Measurements from ENCODE around the gene MSANTD1.

Gene MSANTD1

DNA sequence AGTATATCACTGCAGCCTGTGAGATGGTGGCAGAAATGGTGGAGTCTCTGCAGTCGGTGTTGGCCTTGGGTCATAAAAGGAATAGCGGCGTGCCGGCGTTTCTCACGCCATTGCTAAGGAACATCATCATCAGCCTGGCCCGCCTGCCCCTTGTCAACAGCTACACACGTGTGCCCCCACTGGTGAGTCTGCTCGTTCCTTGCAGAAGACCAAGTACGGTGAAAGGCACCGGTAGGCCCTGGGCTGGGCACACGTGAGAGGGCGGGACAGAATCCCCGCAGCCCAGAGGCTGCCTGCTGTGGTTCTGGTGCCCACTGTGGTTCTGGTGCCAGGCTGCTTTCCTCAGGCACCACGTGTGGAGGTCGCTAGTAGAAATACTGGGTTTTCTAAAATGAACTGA lies 31.2 kb upstream of the MSANTD1 start:
- DNase-seq = no peak

DNA sequence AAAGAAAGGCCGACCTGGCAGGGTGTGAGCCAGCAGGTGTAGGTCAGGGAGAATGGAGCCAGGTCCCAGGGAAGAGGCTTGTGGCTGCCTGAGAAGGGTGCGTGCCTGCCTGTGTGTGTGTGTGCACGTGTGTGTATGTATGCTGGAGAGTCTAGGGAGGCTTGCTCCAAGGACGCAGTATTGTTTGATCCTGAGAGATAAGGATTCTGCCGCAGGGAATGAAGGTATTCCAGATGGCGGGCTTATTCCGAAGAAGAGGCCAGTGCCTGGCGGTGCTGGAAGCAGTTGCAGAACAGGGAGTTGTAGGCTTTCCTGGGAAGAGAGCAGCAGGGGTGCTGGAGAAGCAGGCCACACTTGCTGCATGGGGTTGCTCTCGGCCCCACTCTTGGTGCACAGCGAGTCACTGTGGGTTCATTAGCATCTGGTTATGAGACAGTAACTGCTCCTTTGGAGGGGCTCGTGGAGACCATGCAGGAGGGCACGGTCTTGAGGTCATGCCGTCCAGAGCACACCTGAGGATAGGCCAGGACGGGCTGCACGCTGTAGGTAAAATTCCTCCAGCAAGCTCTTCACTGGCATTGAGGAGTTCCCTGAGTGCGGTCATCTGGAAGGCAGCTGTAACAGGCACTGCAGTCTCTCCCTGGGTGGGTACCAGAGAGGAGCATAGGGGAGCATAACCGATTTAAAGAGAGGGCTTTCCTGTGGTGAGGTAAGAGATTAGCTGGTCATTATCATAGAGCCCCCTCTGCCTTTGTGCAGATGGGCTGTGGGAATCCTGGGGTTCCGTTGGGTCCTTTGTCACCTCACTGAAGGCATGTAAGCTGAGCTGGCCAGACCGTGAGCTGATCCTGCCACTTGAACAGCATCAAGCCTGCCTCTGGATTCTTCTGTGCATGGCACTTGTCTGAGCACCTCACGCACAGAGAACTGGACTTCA lies 29.9 kb upstream of the MSANTD1 start:
- no peak for DNase-seq

DNA sequence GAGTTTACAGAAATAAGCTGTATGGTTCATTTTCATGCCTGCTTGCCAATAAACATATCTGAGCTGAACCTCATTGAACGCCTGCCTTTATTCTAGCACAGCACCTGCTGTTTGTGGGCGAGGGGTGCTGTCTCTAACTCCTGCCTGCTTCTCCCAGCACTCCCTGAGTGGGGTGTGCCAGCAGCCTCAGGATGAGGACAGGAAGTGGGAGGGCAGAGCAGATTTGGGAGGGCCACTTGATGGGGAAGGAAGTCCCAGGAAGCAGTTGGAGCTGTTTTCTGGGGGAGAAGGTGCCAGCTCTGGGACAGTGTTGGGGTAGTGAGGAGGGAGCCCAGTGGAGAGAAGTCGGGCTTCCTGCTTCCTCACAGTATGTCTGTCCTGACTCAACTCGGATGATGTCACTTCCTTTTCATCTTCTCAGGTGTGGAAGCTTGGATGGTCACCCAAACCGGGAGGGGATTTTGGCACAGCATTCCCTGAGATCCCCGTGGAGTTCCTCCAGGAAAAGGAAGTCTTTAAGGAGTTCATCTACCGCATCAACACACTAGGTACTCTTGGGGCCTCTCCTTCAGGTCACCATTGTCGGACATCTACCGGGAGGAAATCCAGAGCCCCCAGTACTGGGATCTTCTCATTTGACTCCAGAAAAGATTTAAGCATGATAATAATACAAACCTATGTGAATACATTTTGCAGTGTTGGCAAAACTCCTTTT lies 29.0 kb upstream of the MSANTD1 start:
- no peak for DNase-seq

DNA sequence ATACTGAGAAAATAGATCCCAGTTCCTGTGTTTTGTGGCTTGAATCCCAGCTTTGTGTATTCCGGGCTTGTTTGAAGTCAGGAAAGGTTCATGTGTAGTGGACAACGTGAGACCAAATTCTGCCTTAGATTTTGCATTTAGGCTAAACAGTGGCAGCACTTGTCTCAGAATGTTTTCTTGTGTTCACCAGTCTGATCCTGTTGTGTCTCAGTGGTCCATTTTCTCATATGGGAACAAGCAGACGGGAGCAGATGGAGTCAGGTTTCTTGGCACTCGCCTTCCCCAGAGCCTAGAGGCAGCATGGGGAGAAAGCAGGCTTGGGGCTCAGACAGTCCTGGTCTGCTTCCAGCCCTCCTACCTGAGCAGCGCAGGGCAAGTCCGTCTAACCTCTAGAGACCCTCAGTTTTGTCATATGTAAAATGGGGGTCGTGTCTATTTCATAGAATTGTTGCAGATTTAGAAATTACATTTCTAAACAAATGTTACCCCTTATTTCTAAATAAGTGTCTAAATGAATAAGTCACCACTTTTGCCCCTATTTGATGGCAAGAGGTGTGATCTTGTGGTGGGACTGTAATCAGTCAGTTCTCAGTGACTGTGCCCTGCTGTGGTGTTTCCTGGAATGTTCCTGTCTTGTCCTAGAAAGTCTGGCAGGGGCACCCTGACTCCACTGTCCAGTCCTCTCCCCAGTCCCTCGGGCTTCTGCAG lies 28.3 kb upstream of the MSANTD1 start:
- no peak for DNase-seq

DNA sequence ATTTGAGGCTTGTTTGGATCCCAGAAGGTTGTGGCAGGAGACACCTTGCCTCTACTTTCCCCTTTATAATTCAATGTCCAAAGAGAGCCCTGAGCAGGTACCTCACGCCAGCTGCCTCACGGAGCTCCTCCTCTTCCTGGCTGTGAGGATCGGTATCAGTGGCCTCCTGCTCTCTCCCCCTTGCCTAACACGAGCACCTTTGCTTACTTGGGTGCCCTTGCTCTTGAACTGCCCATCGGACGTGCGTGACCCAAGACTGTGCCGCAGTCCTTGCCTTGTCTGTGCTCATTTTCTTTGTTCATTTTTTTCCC lies 27.8 kb upstream of the MSANTD1 start:
- no peak for DNase-seq

DNA sequence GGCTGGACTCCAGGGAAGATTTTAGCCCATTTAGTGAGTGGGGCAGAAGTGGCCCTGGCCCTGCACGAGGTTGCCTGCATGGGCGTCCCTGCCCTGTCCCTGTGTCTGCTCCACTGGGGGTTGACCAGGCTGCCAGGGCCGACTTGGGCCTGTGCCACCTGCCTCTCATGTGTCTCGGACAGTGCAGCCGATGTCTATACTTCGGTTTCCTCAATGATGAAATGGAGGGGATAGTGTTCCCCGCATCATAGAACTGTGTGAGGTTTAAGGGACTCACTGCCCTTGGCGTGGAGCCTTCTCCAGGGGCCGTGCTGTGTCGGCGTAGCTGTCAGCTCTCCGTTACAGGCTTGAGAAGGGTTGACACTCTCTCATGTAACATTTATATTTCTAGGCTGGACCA lies 27.0 kb upstream of the MSANTD1 start:
- no peak for DNase-seq

DNA sequence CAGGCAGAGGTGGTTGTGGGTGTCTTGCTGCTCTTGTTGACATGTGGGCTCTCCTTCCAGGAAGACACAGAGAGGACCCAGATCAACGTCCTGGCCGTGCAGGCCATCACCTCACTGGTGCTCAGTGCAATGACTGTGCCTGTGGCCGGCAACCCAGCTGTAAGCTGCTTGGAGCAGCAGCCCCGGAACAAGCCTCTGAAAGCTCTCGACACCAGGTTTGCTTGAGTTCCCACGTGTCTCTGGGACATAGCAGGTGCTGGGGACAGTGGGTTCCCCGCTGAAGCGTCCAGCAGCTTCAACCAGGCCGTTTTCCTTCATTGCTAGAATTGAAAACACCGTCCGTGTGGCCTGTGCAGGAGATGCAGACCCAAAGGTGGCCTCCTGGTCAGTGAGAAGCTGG lies 25.6 kb upstream of the MSANTD1 start:
- DNase-seq = no peak

DNA sequence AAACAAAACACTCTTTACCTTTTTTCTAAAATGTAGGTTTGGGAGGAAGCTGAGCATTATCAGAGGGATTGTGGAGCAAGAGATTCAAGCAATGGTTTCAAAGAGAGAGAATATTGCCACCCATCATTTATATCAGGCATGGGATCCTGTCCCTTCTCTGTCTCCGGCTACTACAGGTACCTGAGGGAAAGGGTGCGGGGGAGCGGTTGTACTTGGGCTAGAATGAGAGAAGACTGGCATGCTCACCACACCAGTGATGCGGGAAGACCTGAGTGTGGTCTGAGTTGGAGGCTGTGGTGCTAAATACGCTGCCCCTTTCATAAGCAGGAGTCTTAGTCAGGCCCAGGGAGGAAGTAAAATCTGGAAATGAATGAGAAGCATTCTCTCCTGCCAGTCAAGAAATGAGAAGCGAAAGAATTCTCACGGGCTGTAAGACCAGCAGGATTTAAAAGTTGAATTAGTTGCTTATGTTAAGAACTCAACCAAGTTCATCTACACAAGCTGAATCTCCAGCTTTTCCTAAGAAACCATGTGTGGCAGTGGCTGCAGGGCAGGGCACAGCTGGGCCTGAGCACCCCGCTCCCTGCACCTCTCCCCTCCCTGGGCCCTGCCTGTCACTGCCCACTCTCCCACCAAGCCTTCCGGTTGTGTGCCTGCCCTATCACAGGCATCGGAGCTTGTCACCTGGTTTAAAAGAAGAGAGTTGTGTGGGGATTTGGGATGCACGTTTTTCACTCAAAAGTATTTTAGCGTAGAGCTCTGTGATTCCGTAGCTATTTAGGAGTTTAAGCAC lies 24.8 kb upstream of the MSANTD1 start:
- DNase-seq = no peak

DNA sequence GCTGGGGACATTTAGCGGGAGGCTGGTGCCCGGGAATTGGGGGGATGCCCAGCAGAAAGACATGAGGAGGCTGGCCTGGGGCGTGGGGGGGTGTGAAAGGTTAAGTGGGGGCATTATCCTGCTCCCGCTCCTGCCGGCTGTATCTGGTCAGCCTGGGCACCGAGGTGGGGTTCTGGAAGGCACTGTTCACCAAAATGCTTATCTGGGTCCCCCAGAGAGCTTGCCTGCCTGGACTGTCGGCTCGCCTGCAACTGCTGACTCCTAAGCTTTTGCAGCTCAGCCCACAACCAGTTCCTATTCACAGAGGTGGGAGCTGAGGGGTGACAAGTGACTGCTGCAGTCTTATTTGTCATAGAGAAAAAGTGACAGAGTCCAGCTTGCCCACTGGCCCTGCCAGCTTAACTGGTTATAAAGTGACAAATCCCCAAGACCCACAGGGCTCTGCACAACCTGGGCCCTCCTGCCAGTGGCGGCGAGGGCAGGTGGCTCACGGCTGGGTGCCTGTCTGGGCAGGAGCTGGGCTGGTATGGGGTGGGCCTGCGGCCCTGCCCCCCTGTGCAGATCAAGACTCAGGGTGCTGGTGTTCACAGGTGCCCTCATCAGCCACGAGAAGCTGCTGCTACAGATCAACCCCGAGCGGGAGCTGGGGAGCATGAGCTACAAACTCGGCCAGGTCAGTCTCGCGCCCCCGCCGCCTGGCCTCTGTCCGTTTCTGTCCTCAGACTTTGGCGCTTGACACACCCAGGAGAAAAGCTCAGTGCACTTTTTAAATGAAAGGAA lies 23.7 kb upstream of the MSANTD1 start:
- DNase-seq = no peak

DNA sequence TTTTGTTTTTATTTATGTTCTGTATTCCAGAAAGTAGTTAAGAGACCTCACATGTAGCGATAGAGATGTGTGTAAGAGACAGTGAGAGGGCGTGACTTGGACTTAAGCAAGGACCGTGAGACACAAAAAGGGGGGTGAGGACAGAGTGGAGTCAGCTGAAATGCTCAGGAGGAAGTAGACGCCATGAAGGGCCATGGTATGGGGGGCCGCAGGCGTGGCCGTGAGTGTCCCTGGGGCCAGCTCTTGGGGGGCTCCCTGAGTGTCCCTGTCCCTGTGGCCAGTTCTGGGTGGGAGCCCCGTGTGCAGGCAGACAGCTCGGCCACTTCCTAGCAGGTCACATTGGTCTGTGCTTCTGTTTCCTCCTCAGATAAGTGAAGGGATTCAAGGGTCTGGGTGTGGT lies 23.0 kb upstream of the MSANTD1 start:
- DNase-seq = no peak

DNA sequence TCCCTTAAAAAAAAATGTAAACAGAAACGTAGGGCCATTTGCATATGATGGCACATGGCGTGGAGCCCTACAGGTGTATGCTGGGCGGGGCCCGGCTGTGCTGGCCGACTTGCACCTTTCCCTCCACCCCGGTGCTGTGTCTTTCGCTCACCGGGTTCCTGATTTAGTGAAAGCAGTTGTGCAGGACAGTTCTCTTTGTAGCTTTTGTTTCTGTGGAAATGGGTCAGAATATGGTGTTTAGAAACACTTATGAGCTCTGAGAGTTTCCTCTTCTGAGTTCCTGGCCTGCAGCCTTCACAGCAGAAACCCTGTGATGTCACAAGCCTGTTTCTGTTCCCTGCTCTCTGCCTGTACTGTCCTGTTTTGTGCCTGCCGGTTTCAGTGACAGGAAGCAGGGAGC lies 22.5 kb upstream of the MSANTD1 start:
- DNase-seq = no peak

DNA sequence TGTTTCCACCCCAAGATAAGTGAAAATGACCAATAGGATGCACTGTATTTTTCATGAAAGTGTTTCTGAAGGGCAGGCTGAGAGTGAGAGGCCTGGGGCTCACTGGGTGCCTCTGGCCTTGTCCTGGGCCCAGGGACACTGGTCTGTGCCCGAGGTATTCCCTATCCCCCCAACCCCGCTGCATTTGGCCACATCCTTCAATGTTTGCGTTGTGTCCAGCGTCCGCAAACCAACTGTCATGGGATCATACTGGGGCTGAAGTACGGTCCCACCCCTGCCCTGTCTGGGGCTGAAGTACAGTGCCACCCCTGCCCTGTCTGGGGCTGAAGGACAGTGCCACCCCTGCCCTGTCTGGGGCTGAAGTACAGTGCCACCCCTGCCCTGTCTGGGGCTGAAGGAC lies 22.0 kb upstream of the MSANTD1 start:
- no peak for DNase-seq

DNA sequence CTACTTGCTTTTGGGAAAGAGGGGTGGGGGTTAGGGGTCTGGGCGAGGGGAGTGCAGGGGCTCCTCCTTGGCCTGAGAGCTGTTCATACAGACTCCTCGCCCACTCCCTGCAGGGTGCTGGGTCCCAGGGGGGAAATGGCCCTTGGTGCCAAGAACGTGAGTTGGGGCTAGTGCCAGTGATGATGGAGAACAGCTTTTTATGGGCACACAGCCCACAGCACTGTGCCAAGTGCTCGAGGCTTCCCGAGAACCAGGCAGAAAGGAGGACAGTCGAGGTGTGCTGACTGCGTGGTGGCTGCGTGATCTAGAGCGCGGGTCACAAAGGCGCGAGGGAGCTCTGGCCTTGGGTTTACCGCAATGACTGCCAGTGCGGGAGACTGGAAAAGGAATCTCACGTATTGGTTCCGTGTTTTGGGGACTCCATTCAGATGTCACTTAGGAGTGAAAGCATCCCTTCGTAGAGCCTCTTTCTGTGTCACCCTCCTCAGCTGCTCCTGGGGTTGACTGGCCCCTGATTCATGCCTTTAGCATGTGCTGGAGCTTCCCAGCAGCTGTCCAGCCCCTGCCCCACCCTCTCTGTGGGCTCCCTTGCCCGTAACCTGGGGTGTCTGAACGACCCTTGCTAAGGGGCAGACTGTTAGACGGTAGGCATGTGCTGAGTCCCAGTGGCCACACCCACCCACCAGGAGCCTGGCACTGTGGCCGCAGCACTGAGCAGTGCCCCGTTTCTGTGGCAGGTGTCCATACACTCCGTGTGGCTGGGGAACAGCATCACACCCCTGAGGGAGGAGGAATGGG lies 20.9 kb upstream of the MSANTD1 start:
- no peak for DNase-seq

DNA sequence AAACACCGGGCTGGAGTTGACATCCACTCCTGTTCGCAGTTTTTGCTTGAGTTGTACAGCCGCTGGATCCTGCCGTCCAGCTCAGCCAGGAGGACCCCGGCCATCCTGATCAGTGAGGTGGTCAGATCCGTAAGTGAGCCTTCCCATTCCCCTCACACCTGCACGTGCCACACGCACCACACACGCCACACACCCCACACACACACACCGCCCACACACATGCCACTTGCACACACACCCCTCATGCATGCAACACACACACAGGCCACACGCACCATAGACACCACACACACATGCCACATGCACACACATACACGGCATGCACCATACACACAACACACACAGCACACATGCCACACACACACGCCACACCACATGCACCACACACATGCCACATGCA lies 20.1 kb upstream of the MSANTD1 start:
- DNase-seq = no peak

DNA sequence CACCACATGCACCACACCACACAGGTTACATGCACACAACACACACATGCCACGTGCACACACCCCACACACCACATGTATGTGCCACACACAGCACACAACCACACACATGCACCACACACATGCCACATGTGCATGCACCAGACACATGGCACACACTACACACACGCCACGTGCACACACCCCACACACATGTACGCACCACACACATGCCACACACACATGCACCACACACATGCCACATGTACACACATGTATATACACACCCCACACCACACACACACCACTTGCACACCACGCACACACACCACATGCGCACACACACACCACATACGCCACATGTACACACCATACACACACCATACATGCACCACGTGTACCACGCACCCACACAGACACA lies 19.6 kb upstream of the MSANTD1 start:
- no peak for DNase-seq

DNA sequence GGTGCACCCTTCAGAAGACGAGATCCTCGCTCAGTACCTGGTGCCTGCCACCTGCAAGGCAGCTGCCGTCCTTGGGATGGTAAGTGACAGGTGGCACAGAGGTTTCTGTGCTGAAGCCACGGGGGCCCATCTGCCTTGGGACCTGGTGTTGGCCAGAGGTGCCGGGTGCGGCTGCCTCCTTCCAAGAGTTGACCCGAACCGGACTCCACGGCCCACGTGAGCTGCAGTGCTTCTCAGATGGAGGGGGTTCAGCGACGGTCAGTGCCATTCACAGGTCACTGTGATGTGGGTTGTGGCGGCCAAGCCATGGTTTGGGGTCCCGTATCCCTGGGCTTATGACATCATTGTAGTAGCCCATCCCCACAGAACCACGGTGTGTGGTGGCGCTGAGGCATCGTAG lies 19.0 kb upstream of the MSANTD1 start:
- DNase-seq = no peak

DNA sequence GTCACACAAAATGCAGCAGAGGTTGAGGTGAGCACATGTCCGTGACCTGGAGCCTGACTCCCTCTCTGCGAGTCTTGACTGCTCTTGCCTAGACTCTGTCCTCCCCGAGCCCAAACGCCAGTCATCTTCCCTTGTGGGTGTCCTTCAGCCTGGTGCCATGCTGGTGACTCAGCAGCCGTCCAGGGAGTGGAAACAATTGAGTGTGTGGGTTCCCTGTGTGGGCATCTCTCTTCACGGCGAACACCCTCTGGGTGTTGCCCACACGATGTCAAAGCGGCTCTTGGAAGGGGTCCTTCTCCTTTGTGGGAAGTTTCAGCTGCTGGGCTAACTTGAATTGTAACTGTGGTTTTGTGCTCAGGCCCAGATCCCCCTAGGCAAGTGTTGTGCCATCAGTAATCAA lies 17.5 kb upstream of the MSANTD1 start:
- DNase-seq = no peak

DNA sequence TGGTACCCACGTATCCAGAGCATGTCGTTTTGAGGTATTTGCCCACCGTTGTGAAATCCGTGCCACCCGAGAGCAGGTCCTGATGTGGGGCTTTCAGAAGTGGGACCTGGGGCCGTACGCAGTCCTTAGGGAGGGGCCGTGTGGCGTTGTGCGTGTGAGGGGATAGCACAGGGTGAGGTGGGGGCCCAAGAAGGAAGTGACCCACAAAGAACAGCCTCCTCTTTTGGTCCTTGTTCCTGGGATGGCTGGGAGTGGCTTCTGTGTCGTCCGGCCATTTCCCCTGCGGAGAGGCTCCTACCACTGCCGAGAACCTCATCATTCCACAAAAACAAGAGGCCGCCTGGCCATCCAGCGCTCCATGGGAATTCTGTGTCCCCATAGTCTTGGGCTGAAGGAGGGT lies 17.0 kb upstream of the MSANTD1 start:
- no peak for DNase-seq

DNA sequence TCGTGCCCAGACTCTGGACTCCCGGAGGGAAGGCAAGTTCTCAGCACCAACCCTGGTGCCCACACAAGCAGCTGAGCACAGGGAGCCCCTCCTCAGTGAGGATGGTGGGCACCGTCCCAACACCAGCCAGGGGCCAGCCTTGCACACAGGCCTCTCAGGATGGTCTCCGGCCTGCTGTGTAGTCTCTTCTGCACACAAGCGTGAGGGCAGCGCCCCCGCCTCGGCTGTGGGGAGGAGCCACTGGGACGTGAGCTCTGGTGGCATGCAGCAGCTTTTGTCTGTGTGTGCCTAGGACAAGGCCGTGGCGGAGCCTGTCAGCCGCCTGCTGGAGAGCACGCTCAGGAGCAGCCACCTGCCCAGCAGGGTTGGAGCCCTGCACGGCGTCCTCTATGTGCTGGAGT lies 16.1 kb upstream of the MSANTD1 start:
- no peak for DNase-seq

DNA sequence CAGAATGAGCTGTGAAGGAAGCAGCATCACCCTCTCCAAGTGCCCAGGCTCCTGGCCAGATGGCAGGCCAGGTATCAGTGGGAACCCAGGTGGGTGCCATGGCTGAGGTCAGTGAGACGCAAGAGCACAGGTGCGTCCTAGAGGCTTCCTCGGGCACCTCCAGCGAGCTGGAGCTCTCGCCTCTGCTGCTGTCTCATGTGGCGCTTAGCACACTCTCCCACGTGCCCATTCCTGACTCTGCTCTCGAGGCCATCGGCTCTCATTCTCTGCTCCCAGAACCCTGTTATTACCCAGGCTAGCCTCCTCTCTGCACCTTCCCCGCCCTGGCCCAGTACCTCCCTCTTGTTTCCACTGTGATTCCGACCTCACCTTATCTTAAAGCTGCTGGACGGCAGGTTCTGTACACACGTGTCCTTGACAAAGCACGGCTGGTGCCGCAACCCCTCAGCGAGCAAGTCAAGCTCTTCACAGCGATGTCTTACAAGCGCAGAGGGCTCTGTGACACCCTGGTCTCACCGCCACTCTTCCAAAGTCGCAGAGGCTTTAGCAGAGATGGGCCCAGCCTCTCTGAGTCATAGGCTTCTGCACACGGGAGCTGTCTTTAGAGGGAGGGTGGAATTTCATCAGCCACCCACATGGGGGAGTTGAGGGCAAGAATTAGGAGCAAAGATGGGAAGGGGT lies 15.4 kb upstream of the MSANTD1 start:
- DNase-seq = no peak

Data from NCI-H510A (cell line).